H1 (cell line): ENCODE measurements around the gene INPP4B.

Experiments
- CHD2 ChIP-seq: IDR thresholded peaks from 2 replicates; pipeline ENCODE4 v1.6.1; 2012; ENCODE audit warnings: low read length, improper control_type of control experiment
- CTCF ChIP-seq, 3 experiments: IDR thresholded peaks; 1 replicate in 2 of 3; 2 replicates in 1 of 3; pipeline versions ENCODE4 v1.5.1 to v1.6.1; 2011; ENCODE audit warnings: low read length in 3 of 3, mild to moderate bottlenecking in 3 of 3, inconsistent platforms in 2 of 3, low read depth in 1 of 3, moderate library complexity in 1 of 3; ENCODE audit not compliant: insufficient read depth in 1 of 3; ENCODE audit errors: control extremely low read depth in 1 of 3
- EP300 ChIP-seq, 2 experiments: IDR thresholded peaks; 1 replicate in 1 of 2; 2 replicates in 1 of 2; pipeline ENCODE4 v1.6.1; 2011 to 2012; ENCODE audit warnings: low read depth in 2 of 2, low read length in 2 of 2, mild to moderate bottlenecking in 2 of 2, borderline replicate concordance in 1 of 2, inconsistent platforms in 1 of 2, moderate library complexity in 1 of 2
- EZH2 ChIP-seq: fragments of 200-600 bp; sonication (generic); IDR thresholded peaks from 2 replicates; pipeline ENCODE4 v1.7.1; 2012; ENCODE audit warnings: low read depth, mild to moderate bottlenecking, moderate library complexity, low read length, inconsistent platforms; ENCODE audit not compliant: severe bottlenecking
- PHF8 ChIP-seq: fragments of 200-600 bp; sonication (generic); conservative IDR thresholded peaks from 2 replicates; pipeline ENCODE4 v1.7.1; 2012; ENCODE audit warnings: low read depth, mild to moderate bottlenecking, inconsistent platforms, low read length, moderate library complexity
- POLR2A ChIP-seq, 2 experiments: IDR thresholded peaks; 1 replicate in 1 of 2; 2 replicates in 1 of 2; pipeline ENCODE4 v1.6.1; 2011; ENCODE audit warnings: low read depth in 2 of 2, low read length in 2 of 2, mild to moderate bottlenecking in 2 of 2; ENCODE audit errors: control extremely low read depth in 1 of 2
- POLR2AphosphoS5 ChIP-seq: IDR thresholded peaks from 2 replicates; pipeline ENCODE4 v1.6.1; 2011; ENCODE audit warnings: low read depth, low read length
- SIRT6 ChIP-seq: IDR thresholded peaks from one replicate; pipeline ENCODE4 v1.7.1; 2012; ENCODE audit warnings: low read length, inconsistent platforms
- TAF1 ChIP-seq: IDR thresholded peaks from 2 replicates; pipeline ENCODE4 v1.6.1; 2011; ENCODE audit warnings: mild to moderate bottlenecking, low read depth, low read length
- TBP ChIP-seq: IDR thresholded peaks from 2 replicates; pipeline ENCODE4 v1.6.1; 2011; ENCODE audit warnings: low read depth, low read length, improper control_type of control experiment
- TCF12 ChIP-seq: IDR thresholded peaks from 2 replicates; pipeline ENCODE4 v1.6.1; 2011; ENCODE audit warnings: low read depth, mild to moderate bottlenecking, low read length
- TF ChIP-seq, protein P1 (sequence below): IDR thresholded peaks from 2 replicates; pipeline ENCODE4 v1.6.1; 2012; ENCODE audit warnings: inconsistent platforms

- TF ChIP-seq TCF12 (no peak), CTCF (IDR thresholded peaks at IDR 0.05; ENCODE audit: control extremely low read depth in 1 of 3, insufficient read depth in 1 of 3, low read depth in 1 of 3, low read length in 3 of 3) (no peak), TBP (no peak), POLR2A (IDR thresholded peaks at IDR 0.05; ENCODE audit: control extremely low read depth in 1 of 2, low read depth in 2 of 2, low read length in 2 of 2) (no peak), CHD2 (no peak), PHF8 (no peak), POLR2AphosphoS5 (no peak), SIRT6 (no peak), EZH2 (no peak), EP300 (IDR thresholded peaks at IDR 0.05; ENCODE audit: borderline replicate concordance in 1 of 2, low read depth in 2 of 2, low read length in 2 of 2) (no peak), TAF1 (no peak)
- TF ChIP-seq, protein P1, sequence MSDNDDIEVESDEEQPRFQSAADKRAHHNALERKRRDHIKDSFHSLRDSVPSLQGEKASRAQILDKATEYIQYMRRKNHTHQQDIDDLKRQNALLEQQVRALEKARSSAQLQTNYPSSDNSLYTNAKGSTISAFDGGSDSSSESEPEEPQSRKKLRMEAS, result no peak
These were observed 15.2 kb upstream of the INPP4B start for GRCh38 chr4:142861351-142861750.
